IMR-90 (cell line): ENCODE results near the gene SEMA3C. TPM values are rescaled to one million over a fixed set of nuclear protein-coding genes. Genes with fewer than 3 reads are reported as not detected.

Source experiments
- ATAC-seq: fragments of 200-7000 bp; cut with Tn5 transposase; 2 replicates; pipeline ENCODE4 v1.9.1; 2020; ENCODE audit warnings: low read depth, mild to moderate bottlenecking, moderate library complexity
- BruUV-seq: library from RNA; stranded (reverse); fragments of 400-500 nt; replicated peaks from 2 replicates; lab custom pipeline; 2021; lab: Mats Ljungman, UMichigan
- CTCF ChIA-PET: fragments of 300-600 bp; formaldehyde crosslinking; extraction: SDS; loops from one replicate; lab custom pipeline; 2021; ENCODE audit warnings: antibody characterized with exemption; lab: Yijun Ruan, JAX
- POLR2A ChIA-PET: fragments of 300-600 bp; sonication (Branson Sonifier 250); formaldehyde crosslinking; loops from one replicate; lab custom pipeline; 2022; ENCODE audit warnings: antibody characterized with exemption; ENCODE audit not compliant: unreplicated experiment; lab: Charles Lee
- DNase-seq: peaks from one replicate; pipeline ENCODE4 v3.0.0; 2013
- H2AFZ ChIP-seq: replicated peaks from 2 replicates; pipeline ENCODE3; 2013; ENCODE audit warnings: low read length, mild to moderate bottlenecking; ENCODE audit not compliant: poor library complexity
- H2AK5ac ChIP-seq: 2 replicates; pipeline ENCODE4 v1.6.1; 2013; ENCODE audit warnings: low read depth, low read length, inconsistent platforms
- H2AK9ac ChIP-seq: replicated peaks from 2 replicates; pipeline ENCODE3; 2013; ENCODE audit warnings: mild to moderate bottlenecking, low read depth, low read length, moderate library complexity; ENCODE audit not compliant: poor library complexity
- H2BK120ac ChIP-seq: 2 replicates; pipeline ENCODE4 v1.6.1; 2013; ENCODE audit warnings: low read depth, low read length, inconsistent platforms
- H2BK15ac ChIP-seq: 3 replicates; pipeline ENCODE4 v1.6.1; 2013; ENCODE audit warnings: low read depth, low read length, inconsistent platforms
- H2BK20ac ChIP-seq: 2 replicates; pipeline ENCODE4 v1.6.1; 2013; ENCODE audit warnings: low read depth, mild to moderate bottlenecking, inconsistent platforms, low read length, moderate library complexity
- H2BK5ac ChIP-seq: 2 replicates; pipeline ENCODE4 v1.6.1; 2013; ENCODE audit warnings: mild to moderate bottlenecking, low read depth, low read length, inconsistent platforms; ENCODE audit not compliant: poor library complexity, severe bottlenecking
- H3K14ac ChIP-seq: replicated peaks from 2 replicates; pipeline ENCODE4 v1.6.1; 2013; ENCODE audit warnings: low read depth, low read length, inconsistent platforms
- H3K18ac ChIP-seq: 2 replicates; pipeline ENCODE4 v1.6.1; 2013; ENCODE audit warnings: low read depth, low read length, control low read depth
- H3K23ac ChIP-seq: 2 replicates; pipeline ENCODE4 v1.6.1; 2013; ENCODE audit warnings: low read depth, low read length, inconsistent platforms
- H3K27ac ChIP-seq: 2 replicates; pipeline ENCODE4 v1.5.1; 2013; ENCODE audit warnings: mild to moderate bottlenecking, control low read depth, low read length; ENCODE audit not compliant: insufficient read depth
- H3K27me3 ChIP-seq: 2 replicates; pipeline ENCODE4 v1.6.1; 2013; ENCODE audit warnings: low read length; ENCODE audit not compliant: control insufficient read depth, insufficient read depth
- H3K36me3 ChIP-seq: 2 replicates; pipeline ENCODE4 v1.6.1; 2013; ENCODE audit warnings: low read length, mixed read lengths; ENCODE audit not compliant: control insufficient read depth, insufficient read depth
- H3K4ac ChIP-seq: 2 replicates; pipeline ENCODE4 v1.6.1; 2013; ENCODE audit warnings: low read depth, low read length, inconsistent platforms
- H3K4me1 ChIP-seq: 2 replicates; pipeline ENCODE4 v1.6.1; 2013; ENCODE audit warnings: low read length, mixed read lengths; ENCODE audit not compliant: control insufficient read depth, insufficient read depth
- H3K4me2 ChIP-seq: 2 replicates; pipeline ENCODE4 v1.6.1; 2013; ENCODE audit warnings: low read depth, mild to moderate bottlenecking, control low read depth, low read length, moderate library complexity
- H3K4me3 ChIP-seq: 2 replicates; pipeline ENCODE4 v1.5.1; 2013; ENCODE audit warnings: low read depth, mild to moderate bottlenecking, control low read depth, low read length, moderate library complexity; ENCODE audit not compliant: insufficient read depth
- H3K56ac ChIP-seq: 2 replicates; pipeline ENCODE4 v1.6.1; 2013; ENCODE audit warnings: low read length, inconsistent platforms; ENCODE audit not compliant: insufficient read depth; ENCODE audit errors: extremely low read depth
- H3K79me1 ChIP-seq, 2 experiments: 2 replicates each; pipeline ENCODE4 v1.6.1; 2013; ENCODE audit warnings: low read length in 2 of 2, inconsistent platforms in 1 of 2, low read depth in 1 of 2
- H3K9ac ChIP-seq: 2 replicates; pipeline ENCODE4 v1.6.1; 2013; ENCODE audit warnings: low read depth, low read length, control low read depth
- H3K9me1 ChIP-seq: 2 replicates; pipeline ENCODE4 v1.6.1; 2013; ENCODE audit warnings: low read length, inconsistent platforms; ENCODE audit not compliant: insufficient read depth
- H3K9me3 ChIP-seq: 2 replicates; pipeline ENCODE4 v1.6.1; 2013; ENCODE audit warnings: low read length; ENCODE audit not compliant: control insufficient read depth, insufficient read depth
- H4K20me1 ChIP-seq: 2 replicates; pipeline ENCODE4 v1.6.1; 2013; ENCODE audit warnings: low read length, inconsistent platforms; ENCODE audit not compliant: insufficient read depth
- H4K5ac ChIP-seq: 2 replicates; pipeline ENCODE4 v1.6.1; 2013; ENCODE audit warnings: mild to moderate bottlenecking, low read depth, low read length, control low read depth
- H4K8ac ChIP-seq, 2 experiments: 2 replicates each; pipeline ENCODE4 v1.6.1; 2013; ENCODE audit warnings: low read depth in 2 of 2, low read length in 2 of 2, control low read depth in 1 of 2, inconsistent platforms in 1 of 2
- H4K91ac ChIP-seq: 2 replicates; pipeline ENCODE4 v1.6.1; 2013; ENCODE audit warnings: low read depth, low read length, inconsistent platforms; ENCODE audit not compliant: insufficient read depth
- BHLHE40 ChIP-seq: fragments of 150-350 bp; IDR thresholded peaks from 2 replicates; pipeline ENCODE4 v1.6.1; 2016; ENCODE audit warnings: mild to moderate bottlenecking, low read depth, low read length
- CEBPB ChIP-seq: IDR thresholded peaks from 2 replicates; pipeline ENCODE4 v1.6.1; 2012; ENCODE audit warnings: low read depth, low read length, improper control_type of control experiment
- CHD1 ChIP-seq: IDR thresholded peaks from 2 replicates; pipeline ENCODE4 v1.6.1; 2012; ENCODE audit warnings: low read depth, low read length, improper control_type of control experiment
- CTCF ChIP-seq: conservative IDR thresholded peaks from 2 replicates; pipeline ENCODE4 v1.5.1; 2012; ENCODE audit warnings: mild to moderate bottlenecking, low read depth, low read length, improper control_type of control experiment
- ELK1 ChIP-seq: fragments of 150-350 bp; IDR thresholded peaks from 2 replicates; pipeline ENCODE4 v1.6.1; 2016; ENCODE audit warnings: low read depth, mild to moderate bottlenecking, low read length, moderate library complexity, borderline replicate concordance
- FOS ChIP-seq: fragments of 150-350 bp; IDR thresholded peaks from 2 replicates; pipeline ENCODE4 v1.6.1; 2016; ENCODE audit warnings: low read depth, low read length
- MAZ ChIP-seq: IDR thresholded peaks from 2 replicates; pipeline ENCODE4 v1.6.1; 2012; ENCODE audit warnings: low read depth, mild to moderate bottlenecking, low read length, improper control_type of control experiment, moderate library complexity, borderline replicate concordance
- MXI1 ChIP-seq: IDR thresholded peaks from 2 replicates; pipeline ENCODE4 v1.6.1; 2012; ENCODE audit warnings: low read depth, mild to moderate bottlenecking, low read length, moderate library complexity, borderline replicate concordance
- NFE2L2 ChIP-seq: fragments of 150-350 bp; IDR thresholded peaks from 2 replicates; pipeline ENCODE4 v1.6.1; 2016; ENCODE audit warnings: low read depth, mild to moderate bottlenecking, low read length
- POLR2A ChIP-seq: IDR thresholded peaks from 2 replicates; pipeline ENCODE4 v1.6.1; 2012; ENCODE audit warnings: mild to moderate bottlenecking, low read depth, low read length
- RAD21 ChIP-seq: IDR thresholded peaks from 2 replicates; pipeline ENCODE4 v1.6.1; 2012; ENCODE audit warnings: low read length, improper control_type of control experiment
- RCOR1 ChIP-seq: IDR thresholded peaks from 2 replicates; pipeline ENCODE4 v1.6.1; 2012; ENCODE audit warnings: mild to moderate bottlenecking, low read length, improper control_type of control experiment; ENCODE audit not compliant: insufficient replicate concordance
- RFX5 ChIP-seq: IDR thresholded peaks from 2 replicates; pipeline ENCODE4 v1.8.0; 2012; ENCODE audit warnings: low read depth, mild to moderate bottlenecking, low read length, moderate library complexity
- SMC3 ChIP-seq: fragments of 150-350 bp; IDR thresholded peaks from 2 replicates; pipeline ENCODE4 v1.6.1; 2016; ENCODE audit warnings: low read depth, mild to moderate bottlenecking, antibody characterized with exemption, low read length, moderate library complexity
- USF2 ChIP-seq: fragments of 150-350 bp; IDR thresholded peaks from 2 replicates; pipeline ENCODE4 v1.6.1; 2017; ENCODE audit warnings: mild to moderate bottlenecking, antibody characterized with exemption, low read length, low read depth
- WGBS, 2 experiments: methylation state at CpG; one replicate each; pipeline versions ENCODE4 v1.1.5 to v1.1.7; 2013; ENCODE audit warnings: missing lambda C conversion rate in 2 of 2; ENCODE audit not compliant: insufficient read length in 1 of 2; ENCODE audit errors: extremely low coverage in 2 of 2; 5-methylcytosine and 5-hydroxymethylcytosine counted together
- dilution Hi-C: fragments of 300-500 bp; cut with HindIII; formaldehyde crosslinking; loops from one replicate; pipeline ENCODE4 v1.14.3; 2018; ENCODE audit warnings: low sequenced_read_pairs; ENCODE audit not compliant: unreplicated experiment
- in situ Hi-C: fragments of 300-500 bp; cut with MboI; formaldehyde crosslinking; loops from 3 replicates; pipeline ENCODE4 v1.14.3; 2019; ENCODE audit warnings: low sequenced_read_pairs, inconsistent platforms, mixed read lengths
- intact Hi-C: fragments of 100-400 bp; cut with micrococcal nuclease; formaldehyde crosslinking; loops from 2 replicates; pipeline ENCODE4 v1.10.0; 2022
- polyA plus RNA-seq, 3 experiments: library from polyadenylated mRNA; depleted of rRNA; stranded (reverse); fragments of >200 nt; gene quantifications; 2 replicates each; pipeline ENCODE4 v1.2.3, GENCODE V29; 2012; ENCODE audit warnings: low replicate concordance in 1 of 3
- total RNA-seq: library from RNA; depleted of rRNA; stranded (reverse); fragments of >200 nt; gene quantifications from 2 replicates; pipeline ENCODE4 v1.2.3, GENCODE V29; 2012

SEMA3C gene
- total and polyA plus RNA-seq, 2 of the 4 experiments (the other 2 are of a cell fraction): 21.2 to 97.1 TPM

- ATAC-seq: no peak
- H2BK20ac ChIP-seq: no peak overlapping the region
- no peaks in the 10 kb centered on the region for H3K9me3 ChIP-seq
Measured at GRCh38 chr7:80937336-80937735, 18.5 kb upstream of the SEMA3C start.

More at GRCh38 chr7:80937336-80937735, 18.5 kb upstream of the SEMA3C start:
- dilution Hi-C loops: no loop called here
- no peak overlapping the region for H3K18ac ChIP-seq
- no peak overlapping the region for H2BK120ac ChIP-seq
- no peak overlapping the region for H3K4ac ChIP-seq
- no peaks in the 10 kb centered on the region for H3K79me1 ChIP-seq
- intact Hi-C loops: no loop called here
- H4K91ac ChIP-seq: no peak overlapping the region
- no peak overlapping the region for H2AK9ac ChIP-seq
- in situ Hi-C loops: no loop called here
- H3K36me3 ChIP-seq: no peaks in the 10 kb centered on the region
- BruUV-seq: no TSS peak
- no peak overlapping the region for H2AFZ ChIP-seq
- CTCF ChIA-PET: no interaction called here
- no peak overlapping the region for H3K4me2 ChIP-seq
- peaks cover 4% of the 10 kb centered on the region; the same call in 1 of the 2 replicates for H3K9me1 ChIP-seq
- no peak overlapping the region for H2BK15ac ChIP-seq
- TF ChIP-seq MXI1: no peak
- TF ChIP-seq CHD1: no peak
- TF ChIP-seq ELK1: no peak
- no peak for TF ChIP-seq USF2
- TF ChIP-seq RFX5: no peak
- no peak for TF ChIP-seq SMC3
- TF ChIP-seq BHLHE40: no peak
- TF ChIP-seq FOS: no peak
- TF ChIP-seq RAD21: no peak
- no peak for TF ChIP-seq RCOR1
- no peak for TF ChIP-seq MAZ
- no peak for TF ChIP-seq NFE2L2
- TF ChIP-seq CTCF: no peak
- no peak for TF ChIP-seq CEBPB
- TF ChIP-seq POLR2A: no peak
- H3K27ac ChIP-seq: no peak overlapping the region
- no peak overlapping the region for H2BK5ac ChIP-seq
- no peak overlapping the region for H3K56ac ChIP-seq
- no peak for DNase-seq
- H3K4me1 ChIP-seq: peaks cover 3% of the 10 kb centered on the region; the same call in 1 of the 2 replicates
- H3K4me3 ChIP-seq: no peak overlapping the region
- H4K20me1 ChIP-seq: no peaks in the 10 kb centered on the region
- no peak overlapping the region for H3K9ac ChIP-seq
- H3K14ac ChIP-seq: no peak overlapping the region
- POLR2A ChIA-PET: no interaction called here
- no CpG with 5 or more reads among the region's 3 CpGs for WGBS, 2 experiments
- H3K23ac ChIP-seq: no peak overlapping the region
- no peak overlapping the region for H4K5ac ChIP-seq
- H4K8ac ChIP-seq: no peak overlapping the region
- H2AK5ac ChIP-seq: no peak overlapping the region
- no peaks in the 10 kb centered on the region for H3K27me3 ChIP-seq
